IMR-90 (cell line): ENCODE measurements around the gene USPL1. TPM values are rescaled to one million over a fixed set of nuclear protein-coding genes. Genes with fewer than 3 reads are reported as not detected.

Experiments
- ATAC-seq: fragments of 200-7000 bp; cut with Tn5 transposase; 2 replicates; pipeline ENCODE4 v1.9.1; 2020; ENCODE audit warnings: low read depth, mild to moderate bottlenecking, moderate library complexity
- BruUV-seq: library from RNA; stranded (reverse); fragments of 400-500 nt; replicated peaks from 2 replicates; lab custom pipeline; 2021; lab: Mats Ljungman, UMichigan
- CTCF ChIA-PET: fragments of 300-600 bp; formaldehyde crosslinking; extraction: SDS; loops from one replicate; lab custom pipeline; 2021; ENCODE audit warnings: antibody characterized with exemption; lab: Yijun Ruan, JAX
- POLR2A ChIA-PET: fragments of 300-600 bp; sonication (Branson Sonifier 250); formaldehyde crosslinking; loops from one replicate; lab custom pipeline; 2022; ENCODE audit warnings: antibody characterized with exemption; ENCODE audit not compliant: unreplicated experiment; lab: Charles Lee
- DNase-seq: peaks from one replicate; pipeline ENCODE4 v3.0.0; 2013
- H2AFZ ChIP-seq: replicated peaks from 2 replicates; pipeline ENCODE3; 2013; ENCODE audit warnings: low read length, mild to moderate bottlenecking; ENCODE audit not compliant: poor library complexity
- H2AK5ac ChIP-seq: 2 replicates; pipeline ENCODE4 v1.6.1; 2013; ENCODE audit warnings: low read depth, low read length, inconsistent platforms
- H2AK9ac ChIP-seq: replicated peaks from 2 replicates; pipeline ENCODE3; 2013; ENCODE audit warnings: mild to moderate bottlenecking, low read depth, low read length, moderate library complexity; ENCODE audit not compliant: poor library complexity
- H2BK120ac ChIP-seq: 2 replicates; pipeline ENCODE4 v1.6.1; 2013; ENCODE audit warnings: low read depth, low read length, inconsistent platforms
- H2BK15ac ChIP-seq: 3 replicates; pipeline ENCODE4 v1.6.1; 2013; ENCODE audit warnings: low read depth, low read length, inconsistent platforms
- H2BK20ac ChIP-seq: 2 replicates; pipeline ENCODE4 v1.6.1; 2013; ENCODE audit warnings: low read depth, mild to moderate bottlenecking, inconsistent platforms, low read length, moderate library complexity
- H2BK5ac ChIP-seq: 2 replicates; pipeline ENCODE4 v1.6.1; 2013; ENCODE audit warnings: mild to moderate bottlenecking, low read depth, low read length, inconsistent platforms; ENCODE audit not compliant: poor library complexity, severe bottlenecking
- H3K14ac ChIP-seq: replicated peaks from 2 replicates; pipeline ENCODE4 v1.6.1; 2013; ENCODE audit warnings: low read depth, low read length, inconsistent platforms
- H3K18ac ChIP-seq: 2 replicates; pipeline ENCODE4 v1.6.1; 2013; ENCODE audit warnings: low read depth, low read length, control low read depth
- H3K23ac ChIP-seq: 2 replicates; pipeline ENCODE4 v1.6.1; 2013; ENCODE audit warnings: low read depth, low read length, inconsistent platforms
- H3K27ac ChIP-seq: 2 replicates; pipeline ENCODE4 v1.5.1; 2013; ENCODE audit warnings: mild to moderate bottlenecking, control low read depth, low read length; ENCODE audit not compliant: insufficient read depth
- H3K27me3 ChIP-seq: 2 replicates; pipeline ENCODE4 v1.6.1; 2013; ENCODE audit warnings: low read length; ENCODE audit not compliant: control insufficient read depth, insufficient read depth
- H3K36me3 ChIP-seq: 2 replicates; pipeline ENCODE4 v1.6.1; 2013; ENCODE audit warnings: low read length, mixed read lengths; ENCODE audit not compliant: control insufficient read depth, insufficient read depth
- H3K4ac ChIP-seq: 2 replicates; pipeline ENCODE4 v1.6.1; 2013; ENCODE audit warnings: low read depth, low read length, inconsistent platforms
- H3K4me1 ChIP-seq: 2 replicates; pipeline ENCODE4 v1.6.1; 2013; ENCODE audit warnings: low read length, mixed read lengths; ENCODE audit not compliant: control insufficient read depth, insufficient read depth
- H3K4me2 ChIP-seq: 2 replicates; pipeline ENCODE4 v1.6.1; 2013; ENCODE audit warnings: low read depth, mild to moderate bottlenecking, control low read depth, low read length, moderate library complexity
- H3K4me3 ChIP-seq: 2 replicates; pipeline ENCODE4 v1.5.1; 2013; ENCODE audit warnings: low read depth, mild to moderate bottlenecking, control low read depth, low read length, moderate library complexity; ENCODE audit not compliant: insufficient read depth
- H3K56ac ChIP-seq: 2 replicates; pipeline ENCODE4 v1.6.1; 2013; ENCODE audit warnings: low read length, inconsistent platforms; ENCODE audit not compliant: insufficient read depth; ENCODE audit errors: extremely low read depth
- H3K79me1 ChIP-seq, 2 experiments: 2 replicates each; pipeline ENCODE4 v1.6.1; 2013; ENCODE audit warnings: low read length in 2 of 2, inconsistent platforms in 1 of 2, low read depth in 1 of 2
- H3K9ac ChIP-seq: 2 replicates; pipeline ENCODE4 v1.6.1; 2013; ENCODE audit warnings: low read depth, low read length, control low read depth
- H3K9me1 ChIP-seq: 2 replicates; pipeline ENCODE4 v1.6.1; 2013; ENCODE audit warnings: low read length, inconsistent platforms; ENCODE audit not compliant: insufficient read depth
- H3K9me3 ChIP-seq: 2 replicates; pipeline ENCODE4 v1.6.1; 2013; ENCODE audit warnings: low read length; ENCODE audit not compliant: control insufficient read depth, insufficient read depth
- H4K20me1 ChIP-seq: 2 replicates; pipeline ENCODE4 v1.6.1; 2013; ENCODE audit warnings: low read length, inconsistent platforms; ENCODE audit not compliant: insufficient read depth
- H4K5ac ChIP-seq: 2 replicates; pipeline ENCODE4 v1.6.1; 2013; ENCODE audit warnings: mild to moderate bottlenecking, low read depth, low read length, control low read depth
- H4K8ac ChIP-seq, 2 experiments: 2 replicates each; pipeline ENCODE4 v1.6.1; 2013; ENCODE audit warnings: low read depth in 2 of 2, low read length in 2 of 2, control low read depth in 1 of 2, inconsistent platforms in 1 of 2
- H4K91ac ChIP-seq: 2 replicates; pipeline ENCODE4 v1.6.1; 2013; ENCODE audit warnings: low read depth, low read length, inconsistent platforms; ENCODE audit not compliant: insufficient read depth
- CEBPB ChIP-seq: IDR thresholded peaks from 2 replicates; pipeline ENCODE4 v1.6.1; 2012; ENCODE audit warnings: low read depth, low read length, improper control_type of control experiment
- MAZ ChIP-seq: IDR thresholded peaks from 2 replicates; pipeline ENCODE4 v1.6.1; 2012; ENCODE audit warnings: low read depth, mild to moderate bottlenecking, low read length, improper control_type of control experiment, moderate library complexity, borderline replicate concordance
- POLR2A ChIP-seq: IDR thresholded peaks from 2 replicates; pipeline ENCODE4 v1.6.1; 2012; ENCODE audit warnings: mild to moderate bottlenecking, low read depth, low read length
- RCOR1 ChIP-seq: IDR thresholded peaks from 2 replicates; pipeline ENCODE4 v1.6.1; 2012; ENCODE audit warnings: mild to moderate bottlenecking, low read length, improper control_type of control experiment; ENCODE audit not compliant: insufficient replicate concordance
- SMC3 ChIP-seq: fragments of 150-350 bp; IDR thresholded peaks from 2 replicates; pipeline ENCODE4 v1.6.1; 2016; ENCODE audit warnings: low read depth, mild to moderate bottlenecking, antibody characterized with exemption, low read length, moderate library complexity
- WGBS, 2 experiments: methylation state at CpG; one replicate each; pipeline versions ENCODE4 v1.1.5 to v1.1.7; 2013; ENCODE audit warnings: missing lambda C conversion rate in 2 of 2; ENCODE audit not compliant: insufficient read length in 1 of 2; ENCODE audit errors: extremely low coverage in 2 of 2; 5-methylcytosine and 5-hydroxymethylcytosine counted together
- dilution Hi-C: fragments of 300-500 bp; cut with HindIII; formaldehyde crosslinking; loops from one replicate; pipeline ENCODE4 v1.14.3; 2018; ENCODE audit warnings: low sequenced_read_pairs; ENCODE audit not compliant: unreplicated experiment
- in situ Hi-C: fragments of 300-500 bp; cut with MboI; formaldehyde crosslinking; loops from 3 replicates; pipeline ENCODE4 v1.14.3; 2019; ENCODE audit warnings: low sequenced_read_pairs, inconsistent platforms, mixed read lengths
- intact Hi-C: fragments of 100-400 bp; cut with micrococcal nuclease; formaldehyde crosslinking; loops from 2 replicates; pipeline ENCODE4 v1.10.0; 2022
- polyA plus RNA-seq, 3 experiments: library from polyadenylated mRNA; depleted of rRNA; stranded (reverse); fragments of >200 nt; gene quantifications; 2 replicates each; pipeline ENCODE4 v1.2.3, GENCODE V29; 2012; ENCODE audit warnings: low replicate concordance in 1 of 3
- total RNA-seq: library from RNA; depleted of rRNA; stranded (reverse); fragments of >200 nt; gene quantifications from 2 replicates; pipeline ENCODE4 v1.2.3, GENCODE V29; 2012
- TF ChIP-seq, protein P1 (sequence below): conservative IDR thresholded peaks from 2 replicates; pipeline ENCODE4 v1.5.1; 2012; ENCODE audit warnings: mild to moderate bottlenecking, low read depth, low read length, improper control_type of control experiment

The USPL1 gene
- total and polyA plus RNA-seq, 2 of the 4 experiments (the other 2 are of a cell fraction) = 12.1 to 15.4 TPM

DNA sequence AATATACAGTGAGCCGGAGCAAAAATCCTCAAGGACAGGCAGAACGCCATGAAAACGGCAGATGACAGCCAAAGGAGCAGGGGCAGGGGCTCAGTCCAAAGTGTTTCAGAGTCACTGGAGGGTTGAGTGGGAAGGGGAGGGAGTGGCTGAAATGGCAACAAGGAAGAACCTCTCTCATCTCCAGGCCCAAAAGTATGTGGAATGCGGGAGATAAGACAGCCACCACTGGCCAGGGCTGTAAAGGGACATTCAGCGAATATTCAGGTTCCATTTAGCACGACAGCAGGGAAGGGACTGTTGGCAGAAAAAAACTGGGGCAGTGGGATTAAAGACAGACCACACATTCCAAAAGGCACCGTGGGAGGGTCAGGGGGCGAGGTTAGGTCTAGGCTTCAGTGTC is 48.4 kb downstream of the USPL1 start:
- ATAC-seq (no peak), DNase-seq (no peak)
- H2BK20ac ChIP-seq = no peak overlapping the region
- ChIA-PET POLR2A (no interaction called here), CTCF (no interaction called here)
- no peak overlapping the region for H2AK9ac ChIP-seq
- intact Hi-C loops (no loop called here), in situ Hi-C loops (no loop called here), dilution Hi-C loops (no loop called here)
- H2BK5ac ChIP-seq = no peak overlapping the region
- 72% methylated on average over 4 of the region's 8 CpGs; no CpG with 5 or more reads in 1 of the 2 experiments for WGBS, 2 experiments
- no peak overlapping the region for H3K9ac ChIP-seq
- no peaks in the 10 kb centered on the region for H3K4me1 ChIP-seq
- H3K9me1 ChIP-seq = peaks cover 3% of the 10 kb centered on the region
- no peak overlapping the region for H3K14ac ChIP-seq
- peak overlapping the region; percentile 21 for H2AFZ ChIP-seq
- no peak overlapping the region for H2AK5ac ChIP-seq
- H4K91ac ChIP-seq = no peak overlapping the region
- H3K56ac ChIP-seq = no peak overlapping the region
- no peak overlapping the region for H2BK120ac ChIP-seq
- H3K18ac ChIP-seq = no peak overlapping the region
- H3K27me3 ChIP-seq = no peaks in the 10 kb centered on the region
- no peak overlapping the region for H3K4me3 ChIP-seq
- no peak overlapping the region for H3K23ac ChIP-seq
- no peak overlapping the region for H3K4me2 ChIP-seq
- H3K4ac ChIP-seq = no peak overlapping the region
- no peak overlapping the region for H4K8ac ChIP-seq
- no peaks in the 10 kb centered on the region for H3K79me1 ChIP-seq
- H2BK15ac ChIP-seq = no peak overlapping the region
- H3K36me3 ChIP-seq = no peaks in the 10 kb centered on the region
- H4K20me1 ChIP-seq = no peaks in the 10 kb centered on the region
- BruUV-seq = no TSS peak
- TF ChIP-seq POLR2A = no peak
- no peak for TF ChIP-seq RCOR1
- TF ChIP-seq, protein P1, sequence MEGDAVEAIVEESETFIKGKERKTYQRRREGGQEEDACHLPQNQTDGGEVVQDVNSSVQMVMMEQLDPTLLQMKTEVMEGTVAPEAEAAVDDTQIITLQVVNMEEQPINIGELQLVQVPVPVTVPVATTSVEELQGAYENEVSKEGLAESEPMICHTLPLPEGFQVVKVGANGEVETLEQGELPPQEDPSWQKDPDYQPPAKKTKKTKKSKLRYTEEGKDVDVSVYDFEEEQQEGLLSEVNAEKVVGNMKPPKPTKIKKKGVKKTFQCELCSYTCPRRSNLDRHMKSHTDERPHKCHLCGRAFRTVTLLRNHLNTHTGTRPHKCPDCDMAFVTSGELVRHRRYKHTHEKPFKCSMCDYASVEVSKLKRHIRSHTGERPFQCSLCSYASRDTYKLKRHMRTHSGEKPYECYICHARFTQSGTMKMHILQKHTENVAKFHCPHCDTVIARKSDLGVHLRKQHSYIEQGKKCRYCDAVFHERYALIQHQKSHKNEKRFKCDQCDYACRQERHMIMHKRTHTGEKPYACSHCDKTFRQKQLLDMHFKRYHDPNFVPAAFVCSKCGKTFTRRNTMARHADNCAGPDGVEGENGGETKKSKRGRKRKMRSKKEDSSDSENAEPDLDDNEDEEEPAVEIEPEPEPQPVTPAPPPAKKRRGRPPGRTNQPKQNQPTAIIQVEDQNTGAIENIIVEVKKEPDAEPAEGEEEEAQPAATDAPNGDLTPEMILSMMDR = no peak
- TF ChIP-seq MAZ = no peak
- no peak for TF ChIP-seq SMC3
- no peak for TF ChIP-seq CEBPB
- no peak overlapping the region for H3K27ac ChIP-seq
- no peaks in the 10 kb centered on the region for H3K9me3 ChIP-seq
- H4K5ac ChIP-seq = no peak overlapping the region
